OCI-LY7 (cell line): ENCODE data around the gene KCNIP4.

ENCODE experiments used
- EZH2phosphoT487 ChIP-seq: fragments of 200-600 bp; sonication (generic); IDR thresholded peaks from 2 replicates; pipeline ENCODE4 v1.6.1; 2018; ENCODE audit warnings: low read depth, borderline replicate concordance, mild to moderate bottlenecking, mixed run types, antibody characterized with exemption, low read length, moderate library complexity, mixed read lengths
- TF ChIP-seq, protein P1 (sequence below): fragments of 200-600 bp; sonication (generic); conservative IDR thresholded peaks from 2 replicates; pipeline ENCODE4 v1.5.1; 2014; ENCODE audit warnings: mild to moderate bottlenecking, antibody characterized with exemption, low read length, moderate library complexity, mixed read lengths

- TF ChIP-seq, protein P1, sequence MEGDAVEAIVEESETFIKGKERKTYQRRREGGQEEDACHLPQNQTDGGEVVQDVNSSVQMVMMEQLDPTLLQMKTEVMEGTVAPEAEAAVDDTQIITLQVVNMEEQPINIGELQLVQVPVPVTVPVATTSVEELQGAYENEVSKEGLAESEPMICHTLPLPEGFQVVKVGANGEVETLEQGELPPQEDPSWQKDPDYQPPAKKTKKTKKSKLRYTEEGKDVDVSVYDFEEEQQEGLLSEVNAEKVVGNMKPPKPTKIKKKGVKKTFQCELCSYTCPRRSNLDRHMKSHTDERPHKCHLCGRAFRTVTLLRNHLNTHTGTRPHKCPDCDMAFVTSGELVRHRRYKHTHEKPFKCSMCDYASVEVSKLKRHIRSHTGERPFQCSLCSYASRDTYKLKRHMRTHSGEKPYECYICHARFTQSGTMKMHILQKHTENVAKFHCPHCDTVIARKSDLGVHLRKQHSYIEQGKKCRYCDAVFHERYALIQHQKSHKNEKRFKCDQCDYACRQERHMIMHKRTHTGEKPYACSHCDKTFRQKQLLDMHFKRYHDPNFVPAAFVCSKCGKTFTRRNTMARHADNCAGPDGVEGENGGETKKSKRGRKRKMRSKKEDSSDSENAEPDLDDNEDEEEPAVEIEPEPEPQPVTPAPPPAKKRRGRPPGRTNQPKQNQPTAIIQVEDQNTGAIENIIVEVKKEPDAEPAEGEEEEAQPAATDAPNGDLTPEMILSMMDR = no peak
- no peak for TF ChIP-seq EZH2phosphoT487
Measured at GRCh38 chr4:21656832-21657231, 291.7 kb downstream of the KCNIP4 start.
